ENCODE results near the gene NMT1. TPM values are rescaled to one million over a fixed set of nuclear protein-coding genes. Genes with fewer than 3 reads are reported as not detected.

Gene NMT1
- total and polyA plus RNA-seq, 2 of the 13 experiments (the other 11 are each of a cell fraction or from before 2014, with no cell fraction given), result 75.7 to 142 TPM

- TSS peak; percentile 77 for BruUV-seq (replicated peaks)
- WGBS (ENCODE audit: low lambda C conversion rate), result under 1% methylated on average over 54 of the region's 58 CpGs
- Histone ChIP-seq H3K9me3 (ENCODE audit: low read length) (no peaks in the 10 kb centered on the region), H4K20me1 (ENCODE audit: insufficient read depth, low read length) (peaks cover 35% of the 10 kb centered on the region), H3K4me3 (replicated peaks in 1 of 3; ENCODE audit: insufficient read depth in 1 of 3, low read depth in 2 of 3, low read length in 3 of 3) (peak within 1 kb of the TSS; percentile 97 to 98 (median 97)), H3K4me2 (ENCODE audit: low read depth, low read length) (peak within 1 kb of the TSS; percentile 96), H3K27ac (ENCODE audit: extremely low read length, insufficient read depth, low read length) (peak within 1 kb of the TSS; percentile 97), H3K27me3 (ENCODE audit: control insufficient read depth in 1 of 2, insufficient read depth in 2 of 2, low read length in 2 of 2) (no peaks in the 10 kb centered on the region; a peak in 2 of 5 replicates), H3K4me1 (ENCODE audit: insufficient read depth, low read length) (peaks cover 24% of the 10 kb centered on the region), H3K9ac (ENCODE audit: insufficient read depth, low read depth, low read length) (peak within 1 kb of the TSS; percentile 94), H3K36me3 (replicated peaks in 1 of 2; ENCODE audit: control insufficient read depth in 1 of 2, insufficient read depth in 2 of 2, low read length in 2 of 2) (no peaks in the 10 kb centered on the region; a peak in 1 of 5 replicates), H2AFZ (ENCODE audit: low read length) (peak within 1 kb of the TSS; percentile 7), H3K79me2 (ENCODE audit: insufficient read depth, low read length) (peaks cover 36% of the 10 kb centered on the region)
- POLR2A ChIA-PET, result interaction anchor here (0.6 to 19.8 kb wide), 41 partner anchors 10 to 283 kb away, joined by 3 to 2487 read pairs (median 8); partner anchors contain the start of genes ACBD4, C1QL1, DCAKD and EFTUD2
- FAIRE-seq (peak; percentile 95), ATAC-seq (peak; percentile 78), DNase-seq (ENCODE audit: low spot score) (peak; percentile 100)
- CTCF ChIA-PET (ENCODE audit: low intra/inter-chr PET ratio, low total read pairs), result interaction anchor here (1.2 to 8.5 kb wide), 5 partner anchors 10 to 48 kb away, joined by 4 to 130 read pairs (median 10); partner anchors contain the start of genes ACBD4 and HEXIM2
- intact Hi-C loops (cut with micrococcal nuclease; ENCODE audit: unreplicated experiment), result loop anchor here (1.0 kb wide), 3 partner anchors 13 to 49 kb away; partner anchors contain the start of genes ACBD4 and HEXIM2
- in situ Hi-C loops (cut with HindIII; ENCODE audit: extremely low pct_ligation_motif_present, low pct_unique_long_range_greater_than_20kb), result loop anchor here (5.0 kb wide), 2 partner anchors 49 to 99 kb away; no protein-coding TSS in a partner anchor
- no peak for TF ChIP-seq NR3C1 (CRISPR knock-in tag; IDR thresholded peaks at IDR 0.05)
- TF ChIP-seq ZFP41 (CRISPR knock-in tag; IDR thresholded peaks at IDR 0.05; ENCODE audit: borderline replicate concordance), result no peak
- TF ChIP-seq ZNF496 (CRISPR knock-in tag; IDR thresholded peaks at IDR 0.05; ENCODE audit: insufficient replicate concordance), result no peak
- TF ChIP-seq FOXK2 (IDR thresholded peaks at IDR 0.05), result 0 out of 2 replicates have a peak, but pooled peaks have one; percentile 4
- TF ChIP-seq ZNF547 (CRISPR knock-in tag; IDR thresholded peaks at IDR 0.05), result peak; percentile 95
- peak; percentile 82 for TF ChIP-seq ZNF407 (CRISPR knock-in tag; IDR thresholded peaks at IDR 0.05; ENCODE audit: not compliant biosample characterization)
- no peak for TF ChIP-seq ZNF549 (CRISPR knock-in tag; IDR thresholded peaks at IDR 0.05)
- peak; percentile 82 for TF ChIP-seq ZNF331 (CRISPR knock-in tag; IDR thresholded peaks at IDR 0.05)
- no peak for TF ChIP-seq FOXO4 (CRISPR knock-in tag; conservative IDR thresholded peaks at IDR 0.05)
- TF ChIP-seq ZNF703 (CRISPR knock-in tag; IDR thresholded peaks at IDR 0.05; ENCODE audit: borderline replicate concordance), result no peak
- peak; percentile 73 to 89 for TF ChIP-seq EP300 (IDR thresholded peaks at IDR 0.05; ENCODE audit: low read depth in 2 of 2, low read length in 2 of 2)
- TF ChIP-seq EP300 (CRISPR knock-in tag; IDR thresholded peaks at IDR 0.05; ENCODE audit: borderline replicate concordance), result peak; percentile 60; the same call in 1 of the 2 replicates
Measured at GRCh38 chr17:45148183-45149036, 87.3 kb downstream of the NMT1 start, which contains the start of gene HEXIM1. TSS of gene HEXIM1 (plus strand) at chr17:45148475. CDS start at chr17:45149191, 716 bp downstream.

Measured in HepG2 (cell line).